ENCODE results near the gene RAB11B. TPM values are rescaled to one million over a fixed set of nuclear protein-coding genes. Genes with fewer than 3 reads are reported as not detected.

RAB11B gene
- total and polyA plus RNA-seq, 9 of the 15 experiments (the other 6 are each of a cell fraction or from before 2014, with no cell fraction given), result 0.74 to 71.0 (median 13.8) TPM

DNA sequence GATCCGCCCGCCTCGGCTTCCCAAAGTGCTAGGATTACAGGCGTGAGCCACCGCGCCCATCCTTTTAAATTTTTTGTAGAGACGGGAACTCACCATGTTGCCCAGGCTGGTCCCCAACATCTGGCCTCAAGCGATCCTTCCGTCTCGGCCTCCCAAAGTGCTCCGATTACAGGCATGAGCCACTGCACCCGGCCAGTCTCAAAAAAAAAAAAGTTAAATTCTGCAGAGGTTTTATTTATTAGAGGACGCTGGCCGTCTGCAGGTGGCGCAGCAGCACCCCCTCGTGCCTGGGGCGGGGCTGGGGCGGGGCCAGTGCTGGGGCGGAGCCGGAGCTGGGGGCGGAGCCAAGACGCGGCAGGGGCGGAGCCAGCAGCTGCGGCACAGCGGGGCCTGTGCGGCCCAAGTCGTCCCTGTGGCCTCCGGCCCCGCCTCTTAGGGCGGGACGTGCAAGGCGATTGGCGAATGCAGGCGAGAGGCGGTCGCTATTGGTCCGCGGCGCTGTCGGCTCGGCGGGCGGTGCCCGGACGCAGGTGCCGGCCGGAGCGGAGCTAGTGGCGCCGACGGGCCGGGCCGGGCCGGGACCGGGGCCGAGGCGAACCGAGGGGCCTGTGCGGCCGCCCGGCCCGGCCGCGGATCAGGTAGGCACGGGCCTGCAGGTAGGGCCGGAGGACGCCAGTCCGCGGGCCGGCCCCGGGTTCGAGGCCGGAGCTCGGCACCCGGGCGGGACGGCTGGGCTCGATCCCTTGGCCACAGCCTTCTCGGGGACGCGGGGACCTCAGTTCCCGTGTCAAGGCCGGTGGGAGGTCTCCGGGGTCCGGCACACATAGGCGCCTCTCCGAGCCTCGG, 22.8 kb downstream of the RAB11B start, which contains the start of gene MARCHF2 (continued):
- TF ChIP-seq, protein P1, sequence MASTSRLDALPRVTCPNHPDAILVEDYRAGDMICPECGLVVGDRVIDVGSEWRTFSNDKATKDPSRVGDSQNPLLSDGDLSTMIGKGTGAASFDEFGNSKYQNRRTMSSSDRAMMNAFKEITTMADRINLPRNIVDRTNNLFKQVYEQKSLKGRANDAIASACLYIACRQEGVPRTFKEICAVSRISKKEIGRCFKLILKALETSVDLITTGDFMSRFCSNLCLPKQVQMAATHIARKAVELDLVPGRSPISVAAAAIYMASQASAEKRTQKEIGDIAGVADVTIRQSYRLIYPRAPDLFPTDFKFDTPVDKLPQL (IDR thresholded peaks at IDR 0.05; ENCODE audit: extremely low read depth, insufficient read length), result no peak
- TF ChIP-seq HDAC3 (IDR thresholded peaks at IDR 0.05; ENCODE audit: borderline replicate concordance, partially characterized antibody) (no peak), HOXB6 (CRISPR knock-in tag; IDR thresholded peaks at IDR 0.05; ENCODE audit: borderline replicate concordance) (no peak), RFX1 (IDR thresholded peaks at IDR 0.05) (no peak), CBX1 (IDR thresholded peaks at IDR 0.05; ENCODE audit: low read depth) (0 out of 2 replicates have a peak, but pooled peaks have one; percentile 20), ZNF79 (CRISPR knock-in tag; IDR thresholded peaks at IDR 0.05; ENCODE audit: low read depth) (no peak), ZNF134 (CRISPR knock-in tag; conservative IDR thresholded peaks at IDR 0.05) (no peak), POLR2A (conservative IDR thresholded peaks at IDR 0.05) (no peak), POLR3G (IDR thresholded peaks at IDR 0.05; ENCODE audit: extremely low read depth, insufficient read length, insufficient replicate concordance) (no peak), JUNB (CRISPR knock-in tag; conservative IDR thresholded peaks at IDR 0.05) (no peak), MCM7 (IDR thresholded peaks at IDR 0.05) (no peak), CTBP1 (IDR thresholded peaks at IDR 0.05; ENCODE audit: borderline replicate concordance) (peak; percentile 82), HMG20A (CRISPR knock-in tag; conservative IDR thresholded peaks at IDR 0.05) (no peak), LEF1 (IDR thresholded peaks at IDR 0.05) (no peak)
- TF ChIP-seq, protein P2, sequence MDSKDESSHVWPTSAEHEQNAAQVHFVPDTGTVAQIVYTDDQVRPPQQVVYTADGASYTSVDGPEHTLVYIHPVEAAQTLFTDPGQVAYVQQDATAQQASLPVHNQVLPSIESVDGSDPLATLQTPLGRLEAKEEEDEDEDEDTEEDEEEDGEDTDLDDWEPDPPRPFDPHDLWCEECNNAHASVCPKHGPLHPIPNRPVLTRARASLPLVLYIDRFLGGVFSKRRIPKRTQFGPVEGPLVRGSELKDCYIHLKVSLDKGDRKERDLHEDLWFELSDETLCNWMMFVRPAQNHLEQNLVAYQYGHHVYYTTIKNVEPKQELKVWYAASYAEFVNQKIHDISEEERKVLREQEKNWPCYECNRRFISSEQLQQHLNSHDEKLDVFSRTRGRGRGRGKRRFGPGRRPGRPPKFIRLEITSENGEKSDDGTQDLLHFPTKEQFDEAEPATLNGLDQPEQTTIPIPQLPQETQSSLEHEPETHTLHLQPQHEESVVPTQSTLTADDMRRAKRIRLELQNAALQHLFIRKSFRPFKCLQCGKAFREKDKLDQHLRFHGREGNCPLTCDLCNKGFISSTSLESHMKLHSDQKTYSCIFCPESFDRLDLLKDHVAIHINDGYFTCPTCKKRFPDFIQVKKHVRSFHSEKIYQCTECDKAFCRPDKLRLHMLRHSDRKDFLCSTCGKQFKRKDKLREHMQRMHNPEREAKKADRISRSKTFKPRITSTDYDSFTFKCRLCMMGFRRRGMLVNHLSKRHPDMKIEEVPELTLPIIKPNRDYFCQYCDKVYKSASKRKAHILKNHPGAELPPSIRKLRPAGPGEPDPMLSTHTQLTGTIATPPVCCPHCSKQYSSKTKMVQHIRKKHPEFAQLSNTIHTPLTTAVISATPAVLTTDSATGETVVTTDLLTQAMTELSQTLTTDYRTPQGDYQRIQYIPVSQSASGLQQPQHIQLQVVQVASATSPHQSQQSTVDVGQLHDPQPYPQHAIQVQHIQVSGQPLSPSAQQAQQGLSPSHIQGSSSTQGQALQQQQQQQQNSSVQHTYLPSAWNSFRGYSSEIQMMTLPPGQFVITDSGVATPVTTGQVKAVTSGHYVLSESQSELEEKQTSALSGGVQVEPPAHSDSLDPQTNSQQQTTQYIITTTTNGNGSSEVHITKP (IDR thresholded peaks at IDR 0.05; ENCODE audit: partially characterized antibody), result no peak
- TF ChIP-seq, protein P3, sequence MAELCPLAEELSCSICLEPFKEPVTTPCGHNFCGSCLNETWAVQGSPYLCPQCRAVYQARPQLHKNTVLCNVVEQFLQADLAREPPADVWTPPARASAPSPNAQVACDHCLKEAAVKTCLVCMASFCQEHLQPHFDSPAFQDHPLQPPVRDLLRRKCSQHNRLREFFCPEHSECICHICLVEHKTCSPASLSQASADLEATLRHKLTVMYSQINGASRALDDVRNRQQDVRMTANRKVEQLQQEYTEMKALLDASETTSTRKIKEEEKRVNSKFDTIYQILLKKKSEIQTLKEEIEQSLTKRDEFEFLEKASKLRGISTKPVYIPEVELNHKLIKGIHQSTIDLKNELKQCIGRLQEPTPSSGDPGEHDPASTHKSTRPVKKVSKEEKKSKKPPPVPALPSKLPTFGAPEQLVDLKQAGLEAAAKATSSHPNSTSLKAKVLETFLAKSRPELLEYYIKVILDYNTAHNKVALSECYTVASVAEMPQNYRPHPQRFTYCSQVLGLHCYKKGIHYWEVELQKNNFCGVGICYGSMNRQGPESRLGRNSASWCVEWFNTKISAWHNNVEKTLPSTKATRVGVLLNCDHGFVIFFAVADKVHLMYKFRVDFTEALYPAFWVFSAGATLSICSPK (IDR thresholded peaks at IDR 0.05; ENCODE audit: borderline replicate concordance), result no peak
- TF ChIP-seq, protein P4, sequence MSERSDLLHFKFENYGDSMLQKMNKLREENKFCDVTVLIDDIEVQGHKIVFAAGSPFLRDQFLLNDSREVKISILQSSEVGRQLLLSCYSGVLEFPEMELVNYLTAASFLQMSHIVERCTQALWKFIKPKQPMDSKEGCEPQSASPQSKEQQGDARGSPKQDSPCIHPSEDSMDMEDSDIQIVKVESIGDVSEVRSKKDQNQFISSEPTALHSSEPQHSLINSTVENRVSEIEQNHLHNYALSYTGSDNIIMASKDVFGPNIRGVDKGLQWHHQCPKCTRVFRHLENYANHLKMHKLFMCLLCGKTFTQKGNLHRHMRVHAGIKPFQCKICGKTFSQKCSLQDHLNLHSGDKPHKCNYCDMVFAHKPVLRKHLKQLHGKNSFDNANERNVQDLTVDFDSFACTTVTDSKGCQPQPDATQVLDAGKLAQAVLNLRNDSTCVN (CRISPR knock-in tag; IDR thresholded peaks at IDR 0.05), result no peak
- TF ChIP-seq, protein P5, sequence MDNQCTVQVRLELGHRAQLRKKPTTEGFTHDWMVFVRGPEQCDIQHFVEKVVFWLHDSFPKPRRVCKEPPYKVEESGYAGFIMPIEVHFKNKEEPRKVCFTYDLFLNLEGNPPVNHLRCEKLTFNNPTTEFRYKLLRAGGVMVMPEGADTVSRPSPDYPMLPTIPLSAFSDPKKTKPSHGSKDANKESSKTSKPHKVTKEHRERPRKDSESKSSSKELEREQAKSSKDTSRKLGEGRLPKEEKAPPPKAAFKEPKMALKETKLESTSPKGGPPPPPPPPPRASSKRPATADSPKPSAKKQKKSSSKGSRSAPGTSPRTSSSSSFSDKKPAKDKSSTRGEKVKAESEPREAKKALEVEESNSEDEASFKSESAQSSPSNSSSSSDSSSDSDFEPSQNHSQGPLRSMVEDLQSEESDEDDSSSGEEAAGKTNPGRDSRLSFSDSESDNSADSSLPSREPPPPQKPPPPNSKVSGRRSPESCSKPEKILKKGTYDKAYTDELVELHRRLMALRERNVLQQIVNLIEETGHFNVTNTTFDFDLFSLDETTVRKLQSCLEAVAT (IDR thresholded peaks at IDR 0.05), result no peak

All from K562 (cell line).